Inflammatory macrophage treated with lipopolysaccharide for 1 hour (primary cell): ENCODE measurements around the gene SEMA3C.

Experiments
- DNase-seq, 2 donors: peaks; one replicate each; pipeline ENCODE4 v3.0.0-alpha.2; 2020 to 2022

Gene SEMA3C

DNA sequence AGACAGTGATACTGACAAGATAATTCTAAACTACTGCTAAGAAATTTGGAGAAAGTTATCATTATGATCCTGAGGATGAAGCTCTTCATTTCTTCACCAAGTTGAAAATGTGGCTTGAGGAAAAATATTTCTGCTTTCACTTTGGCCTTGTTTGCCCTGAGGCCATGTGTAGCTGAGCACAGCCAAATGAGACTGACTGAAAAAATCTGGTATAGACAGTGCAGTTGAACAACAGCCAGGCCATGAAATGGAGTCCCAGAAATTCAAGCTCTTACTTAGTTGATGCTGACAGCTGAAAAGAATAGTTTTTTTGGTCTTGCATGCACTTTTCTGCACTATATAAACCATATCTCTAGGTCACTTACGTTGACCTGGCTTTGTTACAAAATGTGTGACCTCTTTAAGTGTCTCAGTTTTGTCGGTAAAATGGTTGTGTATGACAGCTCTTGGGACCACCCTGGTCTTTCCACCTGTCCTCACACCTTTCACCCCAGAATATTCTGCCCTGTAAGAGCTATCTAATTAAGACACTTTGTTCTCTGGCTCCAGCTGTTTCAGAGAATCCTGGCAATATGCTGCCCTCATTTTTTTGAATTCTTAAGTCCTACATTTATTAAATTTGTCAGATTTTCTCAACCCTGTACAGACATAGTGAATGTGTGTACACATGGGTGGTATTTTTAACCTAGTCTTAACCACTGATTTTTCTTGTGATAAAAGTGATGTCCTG is 189.1 kb downstream of the SEMA3C start:
- DNase-seq, result no peak

DNA sequence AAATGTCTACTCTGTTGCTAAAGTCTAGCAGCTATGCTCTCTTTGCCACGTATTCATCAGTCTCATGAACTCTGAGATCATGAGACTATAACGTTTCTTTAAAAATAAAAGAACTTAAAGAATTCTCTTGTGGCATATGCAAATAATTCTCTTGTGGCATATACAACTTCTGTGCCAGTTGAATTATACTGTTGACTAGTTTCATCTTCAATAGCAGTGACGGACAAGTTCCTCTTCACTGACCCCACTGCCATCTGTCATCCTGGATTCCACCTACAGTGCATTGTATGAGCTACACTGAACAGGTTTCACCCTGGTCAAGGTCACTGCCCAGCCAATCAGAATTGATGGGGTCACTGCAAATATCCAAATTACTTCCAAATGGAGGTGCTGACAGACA is 192.2 kb downstream of the SEMA3C start:
- peak; percentile 42 to 84 for DNase-seq

DNA sequence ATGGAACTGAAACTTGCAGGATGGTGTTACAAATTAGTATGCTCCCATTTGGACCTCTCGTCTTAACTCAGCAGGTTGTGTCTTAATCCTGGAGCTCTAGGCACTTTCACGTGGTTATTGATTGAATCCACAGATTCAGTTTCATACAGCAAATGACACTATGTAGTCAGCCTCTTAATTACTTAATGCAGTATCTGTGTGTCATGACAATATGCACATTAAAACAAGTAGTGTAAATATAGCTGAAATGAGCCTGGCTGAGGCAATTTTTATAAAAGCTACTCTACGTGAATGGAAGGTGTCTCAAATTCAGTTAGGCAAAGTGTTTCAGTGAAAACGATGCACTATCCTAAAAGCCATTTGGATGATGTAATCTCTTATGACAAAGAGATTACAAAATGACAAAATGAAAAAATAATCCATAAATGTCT is 193.7 kb downstream of the SEMA3C start:
- DNase-seq, result peak; percentile 34 to 35

DNA sequence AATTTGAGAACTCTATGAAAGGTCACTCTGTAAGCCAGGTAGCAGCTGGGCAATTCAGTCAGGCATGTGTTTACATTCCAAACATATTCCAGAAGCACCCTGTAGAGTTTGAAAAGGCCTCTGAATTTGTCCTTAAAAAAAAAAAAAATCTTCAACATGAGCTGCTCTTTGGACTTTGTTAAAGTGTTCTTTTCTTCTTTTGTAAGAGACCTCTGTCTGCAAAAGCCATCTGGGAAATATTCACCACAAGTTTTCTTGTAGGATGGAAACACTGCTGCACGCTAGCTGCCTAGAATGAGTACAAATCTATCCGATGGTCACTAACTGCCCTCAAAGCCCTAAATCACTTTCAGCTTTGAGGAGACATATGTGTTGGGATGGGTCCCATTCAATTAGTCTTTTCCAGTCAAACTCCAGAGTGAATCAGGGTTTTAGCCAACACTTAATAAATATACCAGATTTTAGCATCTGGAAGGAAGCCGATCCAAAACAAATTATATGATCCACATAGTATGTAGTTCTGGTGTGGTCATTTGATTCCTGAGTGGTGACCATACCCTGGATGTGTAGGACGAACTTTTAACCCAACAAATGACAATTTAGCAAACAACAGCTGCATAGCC is 194.5 kb downstream of the SEMA3C start:
- DNase-seq, result no peak

DNA sequence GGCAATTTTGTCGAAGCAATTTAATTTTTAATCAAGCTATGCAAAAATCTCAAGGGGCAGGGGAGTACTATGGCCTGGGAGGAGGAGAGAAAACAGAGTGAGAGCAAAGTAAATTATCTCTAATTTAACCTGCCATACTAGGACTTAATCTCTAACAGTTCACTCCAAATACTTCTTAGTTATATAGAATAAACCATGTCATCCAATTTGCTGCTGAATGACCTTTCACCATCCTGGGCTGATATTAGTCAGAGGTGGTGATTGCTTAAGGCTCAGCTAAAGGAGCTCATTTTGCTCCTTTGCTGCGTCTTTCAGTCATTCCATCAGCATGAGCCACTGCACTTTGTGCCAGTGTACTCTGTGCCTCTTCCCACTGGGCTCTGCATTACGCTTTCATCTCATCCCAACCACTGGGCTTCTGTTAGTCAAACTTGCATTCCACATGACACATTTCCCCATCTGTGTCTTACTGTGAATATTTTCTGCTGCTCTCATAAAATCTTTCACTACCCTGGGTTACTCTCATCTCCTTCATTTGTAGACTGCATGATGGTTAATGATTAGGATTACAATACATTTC is 196.1 kb downstream of the SEMA3C start:
- peak; percentile 87 to 93 for DNase-seq

DNA sequence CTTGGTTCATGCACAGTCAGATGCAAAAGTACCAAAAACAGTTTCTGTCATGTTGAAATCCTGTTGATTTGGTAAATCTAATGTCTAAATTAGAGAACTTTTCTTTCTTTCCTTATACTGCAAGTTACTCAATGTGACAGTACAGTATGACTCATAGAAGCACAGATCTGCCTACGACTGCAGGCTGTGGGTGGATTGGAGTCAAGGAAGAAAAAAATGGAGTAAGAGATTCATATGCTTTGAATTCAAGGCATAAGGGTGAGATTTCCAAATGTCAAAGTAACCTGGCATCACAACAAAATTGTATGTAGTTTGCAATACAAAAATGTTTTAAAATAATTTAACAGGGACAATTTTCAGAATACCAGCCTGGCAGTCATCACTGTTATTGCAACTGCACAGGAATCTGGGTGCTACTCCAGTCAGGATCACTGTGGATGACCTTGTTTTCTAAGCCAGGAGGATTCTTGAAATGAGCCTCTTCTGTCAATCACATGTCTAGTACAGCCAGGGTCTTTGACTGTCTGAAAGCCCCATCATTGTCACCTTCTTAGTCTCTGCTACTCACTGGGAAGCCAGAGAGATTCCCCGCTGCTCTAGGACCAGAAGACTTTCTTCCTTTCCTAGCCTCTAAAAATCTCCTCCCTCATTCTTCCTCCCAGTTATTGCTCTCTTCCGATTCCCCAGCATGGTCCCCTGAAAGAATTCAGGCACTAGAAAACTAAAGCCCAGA is 196.8 kb downstream of the SEMA3C start:
- DNase-seq, result peak; percentile 87 to 97

DNA sequence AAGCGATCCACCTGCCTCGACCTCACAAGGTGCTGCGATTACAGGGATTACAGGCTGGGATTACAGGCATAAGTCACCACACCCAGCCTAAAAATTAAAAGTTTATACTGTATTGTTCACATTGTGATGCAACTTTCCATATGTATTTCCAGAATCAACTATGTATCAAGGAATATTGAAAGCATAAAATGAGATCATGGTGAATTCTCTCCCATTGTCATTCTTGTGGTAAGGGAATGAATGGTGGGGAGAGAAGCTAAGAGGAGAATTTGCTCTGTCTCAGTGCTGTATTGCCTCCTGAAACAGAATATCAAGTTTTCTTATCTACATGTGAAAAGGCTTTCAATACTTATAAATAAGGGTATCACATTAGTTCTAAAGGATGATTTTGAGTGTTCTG is 198.7 kb downstream of the SEMA3C start:
- DNase-seq, result no peak

DNA sequence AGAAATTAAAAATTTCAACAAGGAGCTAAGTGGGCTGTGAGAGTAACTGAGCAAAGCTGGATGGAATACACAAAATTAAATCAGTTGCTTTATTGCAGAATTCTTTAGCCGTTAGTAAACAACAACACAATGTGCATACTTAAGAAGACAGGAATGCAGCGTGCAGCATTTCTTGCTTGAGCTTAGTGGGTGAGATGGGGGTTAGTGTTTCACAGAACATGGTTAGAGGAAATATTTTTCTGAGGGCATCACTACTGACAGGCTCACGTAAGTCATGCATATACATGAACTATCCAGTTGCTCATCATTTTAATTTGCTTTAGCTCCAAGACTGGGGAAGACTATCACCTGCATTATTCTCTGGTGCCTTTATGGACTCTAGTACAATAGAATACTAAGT is 199.6 kb downstream of the SEMA3C start:
- DNase-seq, result no peak

DNA sequence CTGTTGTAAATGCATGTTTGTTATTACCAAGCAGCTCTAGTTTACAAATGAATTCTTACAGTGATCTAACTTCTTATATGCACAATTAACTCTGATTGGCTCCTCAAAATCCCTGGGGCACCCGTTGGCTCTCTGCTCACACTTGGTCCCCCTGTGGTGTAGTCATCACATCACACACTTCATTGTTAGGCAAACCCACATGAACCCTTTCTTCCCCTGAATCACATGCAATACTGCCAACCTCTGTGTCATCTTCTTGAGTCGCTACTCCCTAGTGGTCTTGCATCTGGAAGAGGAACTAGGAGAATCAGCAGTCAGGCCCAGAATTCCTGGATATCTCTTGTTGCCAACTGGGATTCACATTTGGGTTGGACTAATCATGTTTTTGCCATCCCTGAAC is 207.3 kb downstream of the SEMA3C start:
- peak; percentile 35 to 81 for DNase-seq

DNA sequence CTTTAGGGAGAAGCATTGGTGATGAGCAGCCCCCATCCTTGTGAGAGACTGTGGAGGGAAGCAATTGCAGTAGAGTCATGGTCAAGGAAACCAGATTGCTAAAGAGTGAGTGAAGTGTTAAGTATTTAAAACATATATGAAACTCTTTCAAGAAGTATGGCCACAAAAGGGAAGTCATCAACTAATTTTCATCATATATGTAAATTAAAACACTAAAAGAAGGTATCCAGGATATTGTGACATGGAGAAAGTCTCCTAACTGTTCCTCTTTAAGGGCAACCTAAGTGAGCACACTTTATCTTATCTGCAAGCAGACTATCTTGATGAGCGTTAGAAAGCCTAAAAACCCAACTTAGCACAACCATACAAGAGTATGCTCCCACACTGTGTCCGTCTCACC is 210.7 kb downstream of the SEMA3C start:
- peak; percentile 52 to 66 for DNase-seq

DNA sequence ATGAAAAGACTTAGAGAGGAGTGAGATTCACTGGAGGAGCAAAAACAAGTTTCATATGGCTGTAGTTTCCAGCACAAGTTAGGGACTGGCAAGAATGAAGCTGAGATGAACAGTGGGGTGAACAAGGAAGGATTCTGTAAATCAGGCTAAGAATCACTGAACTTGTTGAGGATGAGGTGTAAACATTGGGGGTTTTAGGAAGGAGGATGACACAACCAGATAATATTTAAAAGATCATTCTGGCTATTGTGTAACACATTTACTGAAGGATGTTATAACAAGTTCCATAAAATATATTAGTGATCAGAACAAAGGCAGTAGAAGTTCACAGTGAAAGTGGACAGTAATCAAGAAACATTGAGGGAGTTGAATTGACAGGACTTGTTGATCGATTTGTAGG is 211.5 kb downstream of the SEMA3C start:
- no peak for DNase-seq

DNA sequence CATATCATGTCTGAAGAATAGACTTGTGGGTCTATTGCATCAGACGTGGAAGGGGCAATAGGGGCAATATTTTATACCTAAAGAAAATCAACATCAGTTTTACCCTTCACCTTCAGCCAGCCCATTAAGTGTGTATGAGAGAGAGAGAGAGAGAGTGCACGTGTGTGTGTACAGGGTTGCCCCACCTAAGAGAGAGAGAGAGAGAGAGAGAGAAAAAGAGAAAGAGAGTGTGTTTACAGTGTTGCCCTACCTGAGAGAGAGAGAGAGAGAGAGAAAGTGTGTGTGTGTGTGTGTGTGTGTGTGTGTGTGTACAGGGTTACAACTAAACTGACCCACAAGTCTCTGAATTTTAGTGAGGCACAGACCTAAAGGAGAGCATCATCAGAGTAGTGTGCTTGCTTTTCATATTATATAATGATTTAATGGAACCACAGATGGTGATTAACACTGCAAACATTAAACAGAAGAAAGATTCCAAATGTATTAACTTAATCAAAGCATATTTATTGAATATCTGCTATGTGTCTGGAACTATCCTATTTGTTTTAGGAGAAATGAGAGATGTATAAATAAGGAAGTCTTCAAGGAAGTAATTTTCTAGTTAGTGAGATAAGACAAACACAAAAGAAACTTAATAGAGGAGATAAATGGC is 213.6 kb downstream of the SEMA3C start:
- DNase-seq, result no peak

DNA sequence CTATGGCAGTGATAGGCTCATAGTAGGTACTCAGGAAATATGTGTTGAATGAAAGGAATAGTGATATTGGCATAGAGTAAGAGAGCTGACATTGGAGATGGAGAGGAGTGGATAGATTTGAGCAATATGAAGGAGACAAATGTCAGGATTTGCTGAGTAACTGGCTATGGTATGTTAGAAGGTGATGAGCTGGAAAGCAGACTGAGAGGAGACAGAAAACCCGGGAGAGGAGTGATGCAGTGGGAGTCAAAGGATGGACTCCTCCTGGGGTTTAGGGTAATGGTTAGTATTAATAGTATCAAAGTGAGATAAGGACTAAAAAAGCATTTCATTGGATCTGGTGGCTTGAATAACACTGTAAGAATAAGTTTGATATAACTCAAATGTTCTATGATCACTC is 215.6 kb downstream of the SEMA3C start:
- no peak for DNase-seq

DNA sequence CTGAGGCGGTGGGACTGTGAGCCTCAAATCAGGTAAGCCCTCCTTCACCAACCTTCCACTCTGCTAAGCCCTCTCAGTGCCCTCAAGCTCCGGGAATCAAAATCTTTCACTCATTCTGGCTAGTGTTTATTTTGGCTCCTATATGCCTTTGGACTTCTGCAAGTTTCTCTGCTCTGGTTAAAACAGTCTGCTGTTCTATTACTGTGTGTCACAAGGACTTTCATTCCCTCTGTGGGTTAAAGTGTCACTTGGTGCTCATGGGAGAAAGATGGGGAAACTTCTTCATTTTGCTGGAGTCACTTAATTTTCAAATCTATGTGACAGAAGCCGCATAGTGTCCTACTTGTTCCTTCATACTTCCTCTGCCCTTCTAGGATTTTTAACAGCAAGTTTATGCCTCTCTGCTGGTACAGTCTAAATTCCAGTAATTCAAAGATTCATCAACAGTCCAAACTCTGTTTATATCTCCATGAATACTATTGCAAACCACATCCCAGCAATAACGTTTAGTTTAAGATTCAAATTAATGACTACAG is 219.1 kb downstream of the SEMA3C start:
- peak; percentile 69 to 90 for DNase-seq

DNA sequence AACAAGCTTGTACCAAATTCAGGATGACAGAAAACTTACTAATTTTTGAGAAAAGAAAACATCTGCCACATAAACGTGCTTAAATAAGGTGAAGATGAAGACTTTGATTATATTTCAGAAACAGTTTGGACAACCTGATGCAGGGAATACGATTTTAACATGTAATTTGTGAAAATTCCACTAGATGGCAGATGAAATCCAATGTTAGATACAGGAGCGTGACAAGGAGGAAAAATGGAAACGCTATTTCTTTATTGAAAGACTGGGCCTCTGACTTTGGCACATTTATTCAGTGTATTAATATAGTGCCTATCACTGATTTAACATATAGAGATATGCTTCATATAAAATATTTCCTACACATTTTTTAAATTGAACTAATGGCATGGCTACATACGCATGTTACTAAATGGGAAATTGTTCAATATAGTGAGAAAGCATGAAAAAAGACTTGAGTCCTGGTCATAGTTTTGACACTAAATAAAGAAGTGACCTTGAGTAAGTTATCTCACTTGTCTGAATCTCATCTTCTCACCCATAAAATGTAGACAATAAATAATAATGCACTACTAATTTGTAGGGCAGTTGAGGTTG is 219.7 kb downstream of the SEMA3C start:
- peak; percentile 59 to 96 for DNase-seq
